Stimulated activated CD4-positive, alpha-beta T cell treated with anti-CD3 and anti-CD28 coated beads, Interleukin-12 subunit alpha, Interleukin-12 subunit beta, amount 100 ng/mL, for 24 hours (primary cell): ENCODE data around the gene ZBTB44.
"Not testable (repeated sequence)": the region's sequence is repeated elsewhere in the genome, so short reads cannot be mapped to it uniquely, and the experiment has no call there.

Source experiments
- DNase-seq, 2 experiments: peaks; one replicate each; pipeline ENCODE4 v3.0.0-alpha.2; 2020; ENCODE audit warnings: low read depth in 2 of 2

Gene ZBTB44

DNA sequence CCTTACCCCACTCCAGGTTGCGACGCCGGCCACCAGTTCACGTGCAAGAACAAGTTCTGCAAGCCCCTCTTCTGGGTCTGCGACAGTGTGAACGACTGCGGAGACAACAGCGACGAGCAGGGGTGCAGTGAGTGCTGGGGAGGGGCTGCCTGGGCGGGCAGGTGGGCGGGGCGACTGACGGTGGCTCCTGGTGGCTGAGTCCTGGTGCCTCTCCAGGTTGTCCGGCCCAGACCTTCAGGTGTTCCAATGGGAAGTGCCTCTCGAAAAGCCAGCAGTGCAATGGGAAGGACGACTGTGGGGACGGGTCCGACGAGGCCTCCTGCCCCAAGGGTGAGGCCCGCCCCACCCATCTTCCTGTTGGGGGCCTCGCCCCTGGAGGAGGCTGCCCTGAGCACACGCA, 116.4 kb downstream of the ZBTB44 start:
- DNase-seq, result no peak

DNA sequence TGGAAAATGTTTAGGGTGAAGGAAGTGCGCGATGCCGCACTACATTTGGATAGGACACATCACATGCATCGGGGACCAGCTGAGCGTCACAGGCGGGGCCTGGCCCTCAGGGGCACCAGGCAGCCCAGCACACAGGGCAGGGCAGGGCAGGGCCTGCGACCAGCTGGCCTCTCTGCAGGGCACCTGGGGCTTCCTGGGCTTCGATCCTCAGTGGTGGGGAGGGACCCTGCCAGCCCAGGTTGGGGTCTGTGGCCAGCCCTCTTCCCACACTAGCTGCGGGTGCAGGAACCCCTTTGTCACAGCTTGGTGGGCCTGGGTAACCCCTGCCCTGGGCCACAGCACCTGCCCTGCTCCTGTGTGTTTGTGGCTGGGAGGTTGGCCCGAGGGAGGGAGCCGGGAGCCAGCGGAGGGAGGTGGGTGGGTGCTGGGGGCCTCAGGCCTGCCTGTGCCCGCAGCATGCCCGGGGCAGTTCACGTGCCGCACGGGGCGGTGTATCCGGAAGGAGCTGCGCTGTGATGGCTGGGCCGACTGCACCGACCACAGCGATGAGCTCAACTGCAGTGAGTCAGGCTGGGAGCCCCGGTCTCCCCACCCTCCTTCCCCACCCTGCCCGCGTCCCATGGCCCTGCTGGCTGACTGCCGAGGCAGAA, 117.2 kb downstream of the ZBTB44 start:
- DNase-seq, result no peak

DNA sequence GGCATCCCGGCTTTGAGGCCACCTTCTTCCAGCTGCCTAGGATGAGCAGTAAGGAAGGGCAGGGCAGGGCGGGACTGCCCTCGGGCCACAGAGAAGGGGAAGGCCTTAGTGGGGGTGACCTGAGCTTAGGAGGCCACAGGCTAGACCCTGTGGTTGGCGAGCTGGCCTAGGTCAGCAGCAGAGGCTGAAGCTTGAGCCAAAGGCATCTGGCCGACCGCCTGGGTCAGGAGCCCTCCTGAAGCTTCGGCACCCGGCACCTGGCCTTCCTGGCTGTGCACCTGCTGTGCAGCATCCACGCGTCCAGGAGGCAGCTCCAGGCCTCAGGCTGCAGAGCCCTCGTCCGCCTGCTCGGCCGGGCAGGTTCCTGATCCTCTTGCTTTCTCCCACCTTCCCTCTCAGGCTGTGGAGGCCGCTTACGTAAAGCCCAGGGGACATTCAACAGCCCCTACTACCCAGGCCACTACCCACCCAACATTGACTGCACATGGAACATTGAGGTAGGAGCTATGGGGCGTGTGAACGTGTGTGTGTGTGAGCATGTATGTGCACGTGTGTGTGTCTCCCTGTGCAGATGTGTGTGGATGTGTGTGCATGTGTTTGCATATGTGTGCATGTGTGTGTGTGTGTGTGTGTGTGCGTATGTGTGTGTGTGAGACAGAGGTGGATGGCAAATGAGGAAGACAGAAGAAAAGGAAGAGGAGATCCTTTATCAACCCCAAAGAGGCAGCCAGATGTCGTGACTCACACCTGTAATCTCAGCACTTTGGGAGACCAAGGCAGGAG, 120.3 kb downstream of the ZBTB44 start:
- no peak for DNase-seq

DNA sequence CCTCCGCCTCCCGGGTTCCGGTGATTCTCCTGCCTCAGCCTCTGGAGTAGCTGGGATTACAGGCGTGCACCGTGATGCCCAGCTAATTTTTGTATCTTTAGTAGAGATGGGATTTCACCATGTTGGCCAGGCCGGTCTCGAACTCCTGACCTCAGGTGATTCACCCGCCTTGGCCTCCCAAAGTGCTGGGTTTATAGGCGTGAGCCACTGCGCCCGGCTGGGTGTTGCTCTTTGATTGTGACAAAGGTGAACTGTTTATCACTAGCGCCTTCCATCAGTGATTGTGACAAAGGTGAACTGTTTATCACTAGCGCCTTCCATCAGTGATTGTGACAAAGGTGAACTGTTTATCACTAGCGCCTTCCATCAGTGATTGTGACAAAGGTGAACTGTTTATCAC, 121.2 kb downstream of the ZBTB44 start:
- DNase-seq, result not testable (repeated sequence)

DNA sequence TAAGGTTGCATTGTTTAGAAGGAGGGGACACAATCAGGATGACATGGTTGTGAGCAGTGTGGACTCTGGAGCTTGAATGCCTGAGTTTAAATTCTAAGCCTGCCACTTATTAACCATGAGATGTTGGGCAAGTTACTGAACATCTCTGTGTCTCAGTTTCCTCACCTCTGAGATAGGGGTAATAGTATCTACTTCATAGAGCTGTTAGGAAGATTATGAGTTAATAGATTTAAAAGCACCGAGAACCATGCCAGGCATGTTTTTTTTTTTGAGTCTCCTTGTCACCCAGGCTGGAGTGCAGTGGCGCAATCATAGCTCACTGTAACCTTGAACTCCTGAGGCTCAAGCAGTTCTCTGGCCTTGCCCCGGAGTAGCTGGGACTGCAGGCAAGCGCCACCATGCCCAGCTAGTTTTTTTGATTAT, 121.9 kb downstream of the ZBTB44 start:
- no peak for DNase-seq

DNA sequence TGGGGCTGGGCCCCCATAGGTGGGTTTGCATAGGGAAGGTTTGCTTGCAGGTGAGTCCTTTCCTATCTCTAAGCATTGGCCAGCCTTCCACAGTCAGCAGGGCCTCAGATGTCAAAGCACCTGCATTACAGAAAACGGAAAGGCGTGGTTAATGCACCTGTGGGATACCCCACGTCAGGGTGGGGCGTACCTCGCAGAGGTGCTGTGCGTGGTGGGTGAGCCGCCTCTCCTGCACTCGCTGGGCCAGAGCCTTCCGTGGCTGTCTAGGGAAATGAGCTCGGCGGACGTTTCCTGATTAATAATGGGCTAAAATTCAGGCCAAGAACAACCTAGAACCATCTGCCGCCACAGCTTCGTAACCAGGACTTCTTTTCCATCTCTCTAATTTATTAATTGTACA, 122.8 kb downstream of the ZBTB44 start:
- no peak for DNase-seq

DNA sequence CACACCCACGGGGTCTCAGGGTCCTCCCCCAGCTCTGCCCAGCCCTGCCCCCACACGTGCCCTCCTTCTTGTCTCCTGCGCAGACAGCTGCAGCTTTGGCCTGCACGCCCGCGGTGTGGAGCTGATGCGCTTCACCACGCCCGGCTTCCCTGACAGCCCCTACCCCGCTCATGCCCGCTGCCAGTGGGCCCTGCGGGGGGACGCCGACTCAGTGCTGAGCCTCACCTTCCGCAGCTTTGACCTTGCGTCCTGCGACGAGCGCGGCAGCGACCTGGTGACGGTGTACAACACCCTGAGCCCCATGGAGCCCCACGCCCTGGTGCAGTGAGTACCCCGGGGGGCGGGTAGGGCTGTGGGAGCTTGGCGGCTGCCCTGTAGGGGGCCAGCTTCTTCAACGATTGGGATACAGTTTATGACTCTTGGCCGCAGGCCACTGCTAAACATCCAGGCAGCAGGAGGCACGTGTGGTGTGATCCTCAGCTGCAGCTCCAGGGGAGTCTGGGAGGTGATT, 124.3 kb downstream of the ZBTB44 start:
- DNase-seq, result no peak

DNA sequence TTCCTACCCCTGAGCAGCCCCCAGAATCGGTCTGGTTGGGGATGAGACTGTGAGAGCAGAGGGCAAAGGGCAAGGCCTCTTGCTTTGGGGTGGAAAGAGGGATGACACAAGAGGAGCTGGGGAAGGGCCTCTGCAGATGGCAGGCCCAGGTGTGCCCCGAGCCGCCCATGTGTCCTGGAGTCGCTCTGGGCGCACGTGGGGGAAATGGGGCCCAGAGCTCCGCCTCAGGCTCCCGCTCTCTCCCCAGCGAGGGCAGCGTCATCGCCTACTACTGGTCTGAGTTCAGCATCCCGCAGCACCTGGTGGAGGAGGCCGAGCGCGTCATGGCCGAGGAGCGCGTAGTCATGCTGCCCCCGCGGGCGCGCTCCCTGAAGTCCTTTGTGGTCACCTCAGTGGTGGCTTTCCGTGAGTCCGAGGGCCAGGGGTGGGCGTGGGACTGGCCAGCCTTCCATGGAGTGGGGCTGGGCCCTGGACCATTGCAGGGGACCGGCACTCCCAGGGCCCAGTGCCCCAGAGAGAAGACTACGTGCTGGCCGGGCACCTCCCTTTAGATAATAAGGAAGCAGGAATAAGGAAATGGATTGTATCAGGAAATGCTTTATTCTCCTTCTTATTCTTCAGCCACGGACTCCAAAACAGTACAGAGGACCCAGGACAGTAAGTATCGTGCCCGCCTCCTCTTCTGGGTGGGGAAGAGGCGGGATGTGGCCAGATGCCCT, 125.1 kb downstream of the ZBTB44 start:
- no peak for DNase-seq

DNA sequence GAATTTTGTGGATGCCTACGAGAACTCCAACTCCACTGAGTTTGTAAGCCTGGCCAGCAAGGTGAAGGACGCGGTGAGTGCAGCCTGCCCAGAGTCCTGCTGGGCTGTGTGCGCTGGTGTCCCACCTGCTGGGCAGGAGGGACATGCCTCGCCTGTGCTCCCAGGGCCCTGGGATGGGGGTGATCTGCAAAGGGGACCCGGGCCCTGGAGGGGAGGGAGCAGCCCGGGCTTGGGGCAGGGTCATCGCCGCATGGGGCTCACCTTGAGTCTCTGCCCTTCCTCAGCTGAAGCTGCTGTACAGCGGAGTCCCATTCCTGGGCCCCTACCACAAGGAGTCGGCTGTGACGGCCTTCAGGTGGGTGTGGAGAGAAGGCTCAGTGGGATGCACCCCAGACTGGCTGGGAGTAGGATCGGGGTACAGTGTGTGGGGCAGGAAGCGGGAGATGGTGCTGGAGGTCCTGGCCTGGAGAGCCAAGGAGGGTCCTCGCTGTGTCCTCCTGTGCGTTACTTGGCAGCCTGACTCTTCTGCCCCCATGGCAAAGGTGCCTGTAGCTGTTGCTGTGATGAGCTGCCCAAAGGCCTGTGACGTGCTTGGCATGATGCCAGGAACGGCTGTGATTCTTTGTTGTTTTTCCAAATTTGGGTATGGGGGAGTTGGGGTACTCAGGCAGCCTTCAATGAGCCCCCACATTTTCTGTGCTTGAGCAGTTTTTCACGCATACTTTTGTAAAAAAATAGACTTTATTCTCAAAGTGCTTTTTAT, 126.0 kb downstream of the ZBTB44 start:
- no peak for DNase-seq

DNA sequence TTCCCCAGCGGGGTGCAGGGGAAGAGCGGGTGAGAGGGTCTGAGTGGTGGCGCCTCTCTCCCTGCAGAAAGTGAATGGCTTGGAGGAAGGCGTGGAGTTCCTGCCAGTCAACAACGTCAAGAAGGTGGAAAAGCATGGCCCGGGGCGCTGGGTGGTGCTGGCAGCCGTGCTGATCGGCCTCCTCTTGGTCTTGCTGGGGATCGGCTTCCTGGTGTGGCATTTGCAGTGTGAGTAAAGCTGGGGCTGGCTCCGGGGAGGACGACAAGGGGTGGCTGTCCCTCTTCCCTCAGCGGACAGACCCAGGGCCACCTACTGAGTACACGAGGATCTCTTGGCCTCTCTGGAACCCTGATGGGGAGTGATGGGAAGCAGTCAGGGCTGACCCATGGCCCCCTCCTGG, 126.7 kb downstream of the ZBTB44 start:
- no peak for DNase-seq

DNA sequence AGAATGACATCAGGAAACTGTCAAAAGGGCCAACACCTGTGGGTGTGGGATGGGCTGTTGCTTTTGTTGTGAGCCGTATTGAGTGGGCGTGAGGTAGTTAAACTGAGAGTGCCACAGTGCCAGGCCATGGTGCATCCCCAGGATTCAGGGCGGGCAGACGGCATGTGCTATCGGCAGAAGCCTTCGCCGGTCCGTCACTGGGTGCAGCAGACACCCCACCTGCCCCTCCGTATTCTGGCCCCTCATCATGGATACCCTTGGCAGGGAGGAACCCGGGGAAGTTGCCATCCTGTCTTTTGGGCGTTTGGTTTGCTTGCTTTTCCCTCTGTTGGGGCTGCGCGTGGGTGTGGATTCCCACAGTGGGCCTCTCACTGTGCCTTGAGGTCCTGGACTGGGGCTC, 127.6 kb downstream of the ZBTB44 start:
- no peak for DNase-seq

DNA sequence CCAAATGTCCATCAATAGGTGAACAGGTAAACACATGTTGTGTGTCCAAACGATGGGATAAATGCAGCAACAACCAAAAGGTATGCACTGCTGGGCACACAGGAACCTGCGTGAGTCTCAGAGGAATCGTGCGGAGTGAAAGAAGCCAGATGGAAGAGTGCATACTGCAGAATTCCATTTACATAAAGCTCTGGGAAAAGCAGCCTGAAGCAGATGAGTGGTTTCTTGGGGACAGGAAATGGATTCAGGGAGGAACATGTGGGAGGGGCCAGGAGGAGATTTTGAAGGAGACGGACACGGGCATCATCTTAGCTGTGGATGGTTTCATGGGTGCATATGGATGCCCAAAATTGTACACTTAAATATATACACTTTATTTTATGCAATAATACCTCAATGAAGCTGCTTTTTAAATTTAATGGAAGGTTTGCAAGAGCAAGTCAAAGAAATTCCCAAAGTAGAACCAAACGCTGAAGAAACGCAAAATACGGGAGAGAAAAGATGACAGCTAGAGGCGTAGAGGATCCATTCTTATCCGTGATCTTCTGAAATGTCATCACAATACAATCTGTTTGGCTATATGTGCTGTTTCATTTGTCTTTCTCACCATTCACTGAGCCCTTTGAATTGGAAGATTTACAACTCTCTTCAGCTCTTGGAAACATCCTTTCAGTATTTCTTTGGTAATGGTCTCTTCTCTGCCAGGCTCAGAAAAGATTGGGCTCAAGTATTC, 130.7 kb downstream of the ZBTB44 start:
- no peak for DNase-seq

DNA sequence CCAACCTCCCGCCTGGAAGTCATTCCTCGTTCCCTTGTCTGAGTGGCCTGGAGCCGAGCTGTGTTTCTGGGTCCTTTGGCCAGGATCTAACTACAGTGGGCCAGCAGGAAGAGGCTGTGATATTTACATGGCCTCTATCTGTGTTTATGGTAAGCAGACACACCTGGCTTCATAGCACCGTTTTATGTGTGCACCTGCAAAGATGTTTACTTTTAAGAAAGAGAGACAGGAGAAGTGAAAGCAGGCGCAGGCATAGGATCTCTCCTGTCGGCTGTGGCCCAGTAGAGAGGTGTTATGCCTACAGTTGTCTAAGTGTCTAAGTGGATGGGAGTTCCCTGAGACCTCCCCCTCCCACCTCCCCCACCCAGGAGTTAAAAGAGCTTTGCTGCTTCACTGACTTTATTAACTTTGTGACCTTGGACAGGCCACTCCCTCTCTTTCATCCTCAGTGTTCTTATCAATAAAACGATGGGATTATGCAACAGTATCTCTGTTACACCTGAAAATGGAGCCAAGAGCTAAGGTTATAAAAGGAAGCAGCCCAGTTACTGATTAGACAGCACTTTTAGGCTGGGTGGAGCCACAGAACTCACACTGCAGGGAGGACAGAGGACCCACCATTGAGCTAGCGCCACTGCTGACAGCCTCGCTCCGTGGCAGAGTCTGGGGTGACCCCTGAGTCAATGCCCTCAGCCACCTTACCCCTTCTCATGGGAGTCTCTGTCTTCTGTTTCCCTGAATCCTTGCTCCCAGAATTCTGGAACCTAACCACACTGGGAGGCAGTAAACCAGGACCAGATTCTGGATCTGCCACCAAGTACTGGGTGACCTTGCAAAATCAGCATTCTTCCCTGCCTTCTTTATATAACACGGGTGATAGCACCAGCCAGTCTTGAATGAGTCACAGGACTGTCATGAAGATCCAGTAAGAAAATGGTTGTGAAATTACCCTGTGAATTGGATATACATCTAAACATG, 133.1 kb downstream of the ZBTB44 start:
- DNase-seq, result no peak

DNA sequence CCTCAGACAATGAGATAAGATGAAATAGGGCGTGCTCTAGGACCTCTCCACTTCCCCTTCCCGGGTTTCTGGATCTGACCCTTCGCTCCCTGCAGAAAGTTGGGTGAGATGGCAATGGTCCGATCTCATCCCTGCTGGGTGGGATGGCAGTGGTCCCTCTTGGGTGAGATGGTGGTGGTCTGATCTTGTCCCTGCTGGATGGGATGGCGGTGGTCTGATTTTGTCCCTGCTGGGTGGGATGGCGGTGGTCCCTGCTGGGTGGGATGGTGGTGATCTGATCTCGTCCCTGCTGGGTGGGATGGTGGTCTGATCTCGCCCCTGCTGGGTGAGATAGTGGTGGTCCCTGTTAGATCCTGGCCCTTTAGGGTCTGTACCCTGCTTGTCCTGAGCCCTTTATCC, 133.8 kb downstream of the ZBTB44 start:
- DNase-seq, result no peak

DNA sequence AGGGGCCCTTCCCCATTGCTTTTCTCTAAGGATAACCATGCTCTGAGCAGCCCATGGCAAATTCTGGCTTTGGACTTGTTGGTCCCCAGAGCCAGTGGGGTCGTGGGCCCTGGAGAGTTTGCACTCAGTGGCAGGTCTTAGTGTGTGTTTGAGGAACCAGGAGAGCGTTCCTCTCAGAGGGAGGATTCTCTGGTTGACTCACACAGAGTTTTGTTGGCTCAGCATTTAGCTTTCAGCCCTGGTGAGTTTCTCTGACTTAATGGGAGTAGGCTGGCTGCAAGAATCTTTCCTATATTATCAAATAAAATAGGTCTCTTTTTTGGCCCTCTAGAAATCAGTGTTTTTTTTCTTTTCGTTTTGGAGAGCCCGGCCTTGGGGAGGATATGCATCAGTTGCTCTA, 134.2 kb downstream of the ZBTB44 start:
- no peak for DNase-seq

DNA sequence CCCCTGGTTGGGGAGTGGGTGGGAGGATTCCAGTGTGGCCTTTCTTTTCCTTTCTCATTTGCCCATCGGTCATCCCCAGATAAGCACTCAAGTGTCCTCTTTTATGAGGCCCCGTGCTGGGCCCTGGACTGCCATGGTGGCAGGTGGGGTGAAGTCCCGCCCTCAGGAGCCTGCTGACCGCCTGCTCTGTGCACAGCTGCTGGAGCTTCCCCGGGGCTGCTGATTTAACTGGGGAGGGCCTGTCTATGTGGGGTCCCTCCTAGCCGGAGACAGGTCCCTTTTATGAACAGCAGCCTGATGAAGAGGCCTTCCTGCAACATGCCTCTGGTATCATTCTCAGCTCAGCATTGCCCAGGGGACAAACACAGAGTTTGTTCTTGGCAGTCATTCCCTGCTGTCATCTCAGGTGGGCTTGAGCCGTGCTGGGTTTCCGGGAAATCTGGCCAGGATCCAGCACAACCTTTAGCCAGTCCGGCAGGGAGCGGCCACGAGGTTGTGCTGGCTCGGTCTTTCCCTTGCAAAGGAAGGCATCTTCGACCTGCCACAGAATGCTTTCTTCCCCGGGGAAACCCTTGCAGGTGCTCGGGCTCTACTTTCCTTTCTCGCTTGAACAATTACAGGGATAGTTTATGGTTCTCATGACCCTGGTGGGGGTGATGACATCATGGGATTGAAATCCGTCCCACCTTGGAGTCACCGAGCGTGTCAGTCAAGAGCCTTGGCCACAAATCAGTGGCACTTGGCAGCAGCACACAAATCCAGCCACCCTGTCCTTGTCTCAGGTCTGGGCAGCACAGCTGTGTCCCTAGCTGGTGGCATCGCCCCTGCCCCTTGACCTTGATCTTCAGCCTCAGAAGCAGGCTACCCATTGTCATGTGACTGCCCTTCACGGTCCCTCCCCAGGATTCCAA, 135.1 kb downstream of the ZBTB44 start:
- no peak for DNase-seq

DNA sequence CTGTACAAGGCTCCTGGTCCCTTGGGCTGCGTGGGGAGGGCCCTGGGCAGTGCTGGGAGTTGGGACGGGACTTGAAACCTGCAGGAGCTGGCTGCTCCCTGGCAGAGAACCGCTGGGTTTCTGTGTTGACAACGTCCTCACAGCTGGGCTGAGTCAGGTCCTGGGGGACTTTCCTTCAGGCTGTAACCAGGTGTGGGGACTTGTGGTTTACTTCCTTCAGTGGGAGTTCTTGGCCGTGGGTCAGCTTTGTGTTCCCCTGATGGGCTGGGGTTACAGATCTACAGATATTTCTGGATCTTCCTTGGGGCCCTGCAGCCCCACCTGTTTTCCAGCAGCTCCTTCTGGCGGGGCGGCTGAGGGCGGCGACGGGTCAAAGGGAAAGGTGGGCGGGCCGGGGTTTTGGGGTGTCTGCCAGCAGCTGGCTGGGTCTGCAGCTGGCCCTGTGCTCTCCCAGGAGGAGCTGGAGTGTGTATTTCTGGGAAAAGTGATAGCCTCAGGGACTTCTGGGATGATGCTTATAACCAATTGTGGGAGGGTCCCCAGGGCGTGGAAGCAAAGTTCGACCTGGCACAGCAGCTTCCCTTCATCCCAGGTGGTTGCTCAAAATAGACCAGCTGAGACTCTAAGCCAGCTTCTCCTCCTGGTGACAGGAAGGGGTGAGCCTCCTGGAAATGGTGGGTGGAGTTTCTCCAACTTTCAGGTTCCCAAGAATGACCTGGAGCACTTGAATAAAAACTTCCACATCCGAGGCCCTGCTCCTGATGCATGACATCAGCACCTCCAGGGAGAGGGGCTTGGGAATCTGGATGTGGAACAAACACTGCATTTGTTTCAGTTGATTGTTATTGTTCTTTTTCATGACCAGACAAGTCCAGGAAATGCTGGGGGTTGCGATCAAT, 136.0 kb downstream of the ZBTB44 start:
- no peak for DNase-seq

DNA sequence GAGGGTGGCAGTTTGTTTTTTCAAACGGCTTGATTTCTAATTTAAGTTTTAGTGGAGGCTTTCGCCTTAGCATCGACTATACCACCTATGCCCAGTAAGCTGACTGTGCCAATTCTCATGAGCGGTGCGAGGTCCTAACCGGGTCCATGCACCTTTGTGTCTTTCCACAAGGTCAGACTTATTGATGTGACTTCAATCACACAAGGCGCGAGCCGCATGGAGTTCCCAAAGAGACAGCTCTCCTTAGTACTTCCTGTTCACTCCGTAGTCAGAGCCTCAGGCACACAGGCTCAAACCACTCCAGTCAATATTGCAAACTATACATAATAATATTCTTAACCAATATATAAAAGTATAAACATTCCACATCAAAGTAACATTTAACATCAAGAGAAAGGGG, 136.9 kb downstream of the ZBTB44 start:
- DNase-seq, result no peak
